CD4-positive, alpha-beta T cell treated with Interleukin-4 for 4 hours (primary cell): ENCODE measurements around the gene OR10D3.
"Not testable (repeated sequence)": the region's sequence is repeated elsewhere in the genome, so short reads cannot be mapped to it uniquely, and the experiment has no call there.

Experiments
- DNase-seq: peaks from one replicate; pipeline ENCODE4 v3.0.0-alpha.2; 2020

Gene OR10D3

DNA sequence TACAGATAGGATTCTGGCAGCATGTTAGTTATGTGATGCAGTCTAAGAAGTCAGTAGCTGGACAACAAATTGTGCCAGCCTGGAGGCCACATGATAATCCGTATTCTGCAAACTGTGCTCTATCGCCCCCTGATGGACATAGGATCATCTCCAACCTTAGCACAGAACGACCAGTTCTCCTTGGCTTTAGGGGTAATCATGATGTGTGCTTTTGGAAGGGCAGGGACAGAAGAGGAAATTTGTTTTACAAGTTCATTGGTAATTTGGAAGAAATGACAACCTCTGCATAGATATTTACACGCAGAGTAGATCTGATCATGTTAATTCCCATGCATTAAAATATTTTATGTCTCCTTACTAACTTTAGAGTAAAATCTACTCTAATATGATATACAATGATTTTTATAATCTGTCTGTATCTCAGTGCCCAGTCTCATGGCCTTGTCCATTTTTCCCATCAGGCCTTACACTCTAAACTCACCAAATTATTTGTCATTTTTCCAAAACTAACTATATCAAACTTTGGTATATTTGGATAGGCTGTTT, 12.1 kb downstream of the OR10D3 start:
- DNase-seq: peak; percentile 41

DNA sequence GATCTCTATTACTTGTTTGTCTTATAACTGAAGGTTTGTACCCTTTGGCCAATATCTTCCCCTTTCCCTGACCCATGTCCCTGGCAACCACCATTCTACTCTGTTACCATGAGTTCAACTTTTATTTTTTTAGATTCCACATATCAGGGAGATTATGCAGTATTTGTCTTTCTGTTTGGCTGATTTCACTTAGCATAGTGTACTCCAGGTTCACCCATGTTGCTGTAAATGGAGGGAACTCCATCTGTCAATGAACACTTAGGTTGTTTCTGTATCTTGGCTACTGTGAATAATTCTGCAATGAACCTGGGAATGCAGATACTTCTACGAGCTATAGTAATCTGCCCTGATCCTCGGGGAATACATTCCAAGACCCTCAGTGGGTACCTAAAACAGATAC, 14.9 kb downstream of the OR10D3 start:
- DNase-seq: no peak

DNA sequence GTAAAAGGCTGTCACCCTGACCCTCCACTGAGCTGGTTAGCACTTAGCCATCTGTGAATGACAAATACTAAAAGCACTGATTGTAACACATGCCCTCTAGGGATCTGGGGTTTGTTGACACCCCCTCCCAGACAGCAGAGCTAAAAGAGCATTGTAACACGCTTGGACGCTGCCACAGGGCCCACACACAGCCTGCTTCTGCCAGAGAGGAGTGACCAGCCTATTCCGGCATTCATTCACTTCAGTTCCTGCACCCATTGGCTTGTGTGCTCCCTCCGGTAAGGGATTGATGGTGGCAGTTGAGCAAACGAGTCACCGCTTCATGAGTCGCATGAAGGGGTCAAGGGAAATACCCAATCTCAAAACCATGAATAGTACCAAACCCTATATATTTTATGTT, 15.8 kb downstream of the OR10D3 start:
- no peak for DNase-seq

DNA sequence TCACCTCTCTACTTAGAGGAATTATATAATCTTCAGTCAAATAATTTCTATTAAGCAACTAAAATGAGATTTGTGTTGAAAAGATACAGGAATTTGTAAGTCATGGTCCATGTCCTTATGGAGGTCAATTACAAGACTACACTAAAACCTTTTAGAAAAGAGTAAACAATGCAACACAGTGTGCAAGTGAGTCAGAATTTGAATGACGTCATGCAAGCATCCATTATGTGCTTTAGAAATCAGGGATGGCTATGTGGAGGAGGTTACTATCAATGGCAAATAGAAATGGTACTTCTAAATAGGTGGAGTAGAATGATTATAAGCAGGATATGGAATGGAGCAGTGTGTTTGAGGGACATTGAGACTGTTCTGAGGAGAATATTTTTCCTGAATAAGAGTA, 16.6 kb downstream of the OR10D3 start:
- DNase-seq: no peak

DNA sequence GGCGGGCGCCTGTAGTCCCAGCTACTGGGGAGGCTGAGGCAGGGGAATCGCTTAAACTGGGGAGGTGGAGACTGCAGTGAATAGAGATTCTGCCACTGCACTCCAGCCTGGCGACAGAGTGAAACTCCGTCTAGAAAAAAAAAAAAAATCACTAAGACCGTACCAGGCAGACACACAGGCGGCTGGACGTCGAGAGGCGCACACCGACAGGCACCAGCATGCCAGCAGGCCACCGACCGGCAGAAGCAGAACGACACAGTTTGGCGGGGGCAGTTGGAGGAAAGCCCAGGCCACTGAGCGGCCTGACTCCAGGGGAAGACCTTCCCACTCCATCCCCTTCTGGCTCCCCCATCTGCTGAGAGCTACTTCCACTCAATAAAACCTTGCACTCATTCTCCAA, 17.5 kb downstream of the OR10D3 start:
- no peak for DNase-seq

DNA sequence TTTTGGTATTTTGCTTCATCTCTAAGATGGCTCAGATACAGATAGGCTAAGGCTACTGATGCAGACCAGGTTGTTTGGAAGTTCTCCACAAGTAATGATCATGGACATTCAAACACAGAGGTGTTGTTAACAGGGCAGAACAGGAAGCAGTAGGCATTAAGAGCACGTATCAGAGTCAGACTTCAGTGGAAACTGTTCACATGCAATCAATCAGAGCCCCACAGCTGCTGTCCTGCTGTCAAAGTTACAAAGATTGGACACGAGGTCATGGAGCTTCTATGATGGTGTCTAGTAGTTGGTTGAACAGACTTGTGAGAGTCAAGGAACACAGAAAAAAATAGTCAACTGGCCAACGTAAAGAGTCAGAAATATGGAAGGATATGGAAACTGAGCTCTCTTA, 19.8 kb downstream of the OR10D3 start:
- no peak for DNase-seq

DNA sequence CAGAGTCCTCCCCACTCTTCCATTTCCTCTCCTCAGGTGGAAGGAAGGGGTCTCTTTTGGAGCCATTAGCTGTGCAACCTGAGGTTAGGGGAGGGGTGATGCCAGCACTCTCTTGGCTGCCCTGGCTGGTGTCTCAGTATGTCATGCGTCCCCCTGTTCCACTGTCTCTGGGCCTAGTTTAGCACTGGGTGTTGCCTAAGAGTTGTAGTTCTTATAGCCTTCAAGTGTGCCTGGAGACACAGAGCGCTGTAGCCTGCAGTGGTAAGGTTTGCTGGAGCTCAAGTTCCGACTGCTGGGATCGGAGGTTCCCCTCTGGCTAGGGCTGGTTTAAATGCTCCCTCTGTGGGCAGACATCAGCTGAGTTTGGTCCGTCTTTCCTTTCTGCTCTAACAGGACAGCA, 20.9 kb downstream of the OR10D3 start:
- DNase-seq: no peak

DNA sequence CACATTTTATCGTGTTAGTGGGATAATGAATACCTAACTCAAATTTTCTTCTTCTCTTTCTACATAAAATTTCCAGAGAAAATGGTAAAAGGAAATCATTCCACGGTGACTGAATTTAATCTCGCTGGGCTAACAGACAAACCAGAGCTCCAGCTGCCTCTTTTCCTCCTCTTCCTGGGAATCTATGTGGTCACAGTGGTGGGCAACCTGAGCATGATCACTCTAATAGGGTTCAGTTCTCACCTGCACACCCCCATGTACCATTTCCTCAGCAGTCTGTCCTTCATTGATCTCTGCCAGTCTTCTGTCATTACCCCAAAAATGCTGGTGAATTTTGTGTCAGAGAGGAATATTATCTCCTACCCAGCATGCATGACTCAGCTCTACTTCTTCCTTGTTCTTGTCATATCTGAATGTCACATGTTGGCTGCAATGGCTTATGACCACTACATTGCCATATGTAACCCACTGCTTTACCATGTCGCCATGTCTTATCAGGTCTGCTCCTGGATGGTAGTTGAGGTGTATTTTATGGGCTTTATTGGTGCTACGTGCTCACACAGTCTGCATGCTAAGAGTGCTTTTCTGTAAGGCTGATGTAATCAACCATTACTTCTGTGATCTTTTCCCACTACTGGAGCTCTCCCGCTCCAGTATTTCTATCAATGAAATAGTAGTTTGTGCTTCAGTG, 24.1 kb downstream of the OR10D3 start:
- no peak for DNase-seq

DNA sequence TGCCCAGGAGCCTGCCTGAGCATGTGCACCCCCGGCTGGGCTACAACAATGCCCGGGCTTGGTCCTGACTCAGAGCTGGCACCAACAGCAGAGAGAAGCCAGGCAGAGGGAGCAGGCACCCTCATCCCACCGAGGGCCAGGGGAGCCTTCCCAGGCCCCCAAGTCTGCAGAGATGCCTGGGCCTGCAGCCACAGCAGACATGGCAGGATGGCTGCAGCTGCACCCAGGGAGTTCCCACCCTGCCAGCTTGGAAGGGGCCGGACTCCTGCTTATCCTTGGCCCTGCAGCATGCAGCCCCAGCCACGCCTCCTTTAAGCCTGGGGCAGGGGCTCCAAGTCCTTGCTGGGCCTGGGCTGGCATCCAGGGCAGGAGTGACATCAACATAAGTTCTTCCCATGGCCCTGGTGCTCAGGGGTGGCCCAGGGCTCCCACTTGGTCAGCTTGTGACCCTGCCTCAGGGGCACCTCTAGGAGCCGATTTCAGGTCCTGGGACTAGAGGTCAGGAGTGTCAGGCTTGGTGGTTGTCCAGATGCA, 26.7 kb downstream of the OR10D3 start:
- no peak for DNase-seq

DNA sequence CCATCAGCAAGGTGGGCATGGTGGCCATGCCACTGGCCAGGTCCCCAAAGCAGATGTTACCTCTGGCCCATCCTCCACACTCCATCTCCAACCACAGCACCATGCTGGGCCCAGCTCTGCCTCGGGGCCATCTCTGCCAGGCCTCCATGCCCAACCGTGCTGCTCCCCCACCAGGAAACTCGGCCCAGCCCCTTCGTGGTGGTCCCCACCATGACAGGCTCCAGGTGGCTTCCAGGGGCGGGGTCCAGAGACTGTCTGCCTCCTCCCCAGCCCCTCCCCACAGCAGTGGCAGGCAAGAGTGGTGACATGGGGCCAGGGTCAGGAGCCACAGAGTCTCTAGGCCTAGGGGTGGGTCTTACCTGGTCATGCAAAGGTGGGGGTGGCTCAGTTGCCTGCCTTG, 27.3 kb downstream of the OR10D3 start:
- DNase-seq: no peak

DNA sequence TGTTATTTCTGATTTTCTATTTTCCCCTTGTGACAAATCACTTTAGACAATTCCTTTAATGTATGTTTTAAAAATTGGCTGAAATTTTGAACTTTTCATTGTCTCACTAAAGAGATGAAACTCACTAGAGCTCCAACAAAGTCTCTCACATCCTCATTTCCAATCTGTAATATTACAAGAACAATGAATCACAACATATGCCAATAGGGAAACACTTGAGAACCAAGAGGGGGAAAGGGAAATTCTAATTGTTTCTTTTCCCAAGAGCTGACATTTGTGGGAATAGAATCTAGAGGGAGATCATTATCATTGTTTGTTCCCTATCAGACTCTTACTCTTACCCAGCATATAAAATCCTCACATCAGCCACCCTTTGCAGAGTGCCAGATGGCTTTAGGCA, 28.2 kb downstream of the OR10D3 start:
- no peak for DNase-seq

DNA sequence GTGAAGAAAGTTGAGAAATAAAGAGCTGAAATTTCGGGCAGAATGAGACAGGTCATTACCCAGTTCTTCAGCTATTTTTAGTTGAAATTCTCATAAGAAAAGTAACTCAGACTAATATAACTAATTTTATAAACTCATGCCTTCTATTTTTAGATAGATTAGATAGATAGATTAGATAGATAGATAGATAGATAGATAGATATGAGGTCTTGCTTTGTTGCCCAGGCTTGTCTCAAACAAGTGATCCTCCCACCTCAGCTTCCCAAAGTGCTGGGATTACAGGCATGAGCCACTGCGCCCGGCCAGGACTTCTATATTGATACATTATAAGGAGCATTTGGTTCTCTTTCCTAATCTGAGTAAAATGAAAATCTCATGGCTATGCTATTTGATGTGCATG, 30.9 kb downstream of the OR10D3 start:
- no peak for DNase-seq

DNA sequence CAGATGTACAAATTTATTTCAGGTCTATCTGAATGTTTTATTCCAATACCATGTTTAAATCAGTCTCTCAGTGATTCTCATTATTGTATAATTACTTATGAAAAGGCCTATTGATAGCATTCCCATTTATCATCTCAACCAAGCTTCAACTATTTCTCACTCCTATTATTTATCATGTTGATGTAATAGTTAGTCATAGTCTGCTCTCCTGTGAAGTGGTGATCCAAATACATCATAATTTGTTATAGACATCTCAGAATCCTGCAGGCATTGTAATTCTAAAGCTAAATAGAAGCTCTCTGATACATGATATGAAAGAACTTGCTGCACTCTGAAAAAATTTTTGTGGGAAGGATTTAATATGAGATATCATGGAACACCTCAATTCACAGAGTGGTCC, 36.0 kb downstream of the OR10D3 start:
- no peak for DNase-seq

DNA sequence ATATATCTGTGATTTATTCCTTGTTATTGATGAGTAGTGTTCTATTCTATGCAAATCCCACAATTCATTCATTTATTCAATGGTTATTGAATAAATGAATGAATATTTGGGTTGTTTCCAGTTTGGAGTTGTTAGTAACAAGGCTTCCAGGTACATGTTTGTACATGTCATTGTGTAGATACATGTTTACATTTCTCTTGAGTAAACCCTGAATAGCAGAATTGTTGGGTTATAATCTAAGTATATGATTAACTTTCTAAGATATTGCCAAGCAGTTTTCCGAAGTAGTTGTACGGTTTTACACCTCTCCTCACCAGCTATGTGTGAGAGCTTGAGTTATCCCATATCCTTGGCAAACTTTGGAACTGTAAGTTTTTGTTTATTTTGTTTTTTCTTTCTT, 39.3 kb downstream of the OR10D3 start:
- no peak for DNase-seq

DNA sequence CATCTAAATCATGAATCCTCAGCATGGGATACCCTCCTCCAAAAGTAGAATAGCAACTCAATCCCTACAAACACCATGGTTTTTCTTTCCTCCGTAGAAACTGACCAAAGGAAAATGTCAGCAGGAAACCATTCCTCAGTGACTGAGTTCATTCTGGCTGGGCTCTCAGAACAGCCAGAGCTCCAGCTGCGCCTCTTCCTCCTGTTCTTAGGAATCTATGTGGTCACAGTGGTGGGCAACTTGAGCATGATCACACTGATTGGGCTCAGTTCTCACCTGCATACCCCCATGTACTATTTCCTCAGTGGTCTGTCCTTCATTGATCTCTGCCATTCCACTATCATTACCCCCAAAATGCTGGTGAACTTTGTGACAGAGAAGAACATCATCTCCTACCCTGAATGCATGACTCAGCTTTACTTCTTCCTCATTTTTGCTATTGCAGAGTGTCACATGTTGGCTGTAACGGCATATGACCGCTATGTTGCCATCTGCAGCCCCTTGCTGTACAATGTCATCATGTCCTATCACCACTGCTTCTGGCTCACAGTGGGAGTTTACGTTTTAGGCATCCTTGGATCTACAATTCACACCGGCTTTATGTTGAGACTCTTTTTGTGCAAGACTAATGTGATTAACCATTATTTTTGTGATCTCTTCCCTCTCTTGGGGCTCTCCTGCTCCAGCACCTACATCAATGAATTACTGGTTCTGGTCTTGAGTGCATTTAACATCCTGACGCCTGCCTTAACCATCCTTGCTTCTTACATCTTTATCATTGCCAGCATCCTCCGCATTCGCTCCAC, 41.7 kb downstream of the OR10D3 start:
- not testable (repeated sequence) for DNase-seq

DNA sequence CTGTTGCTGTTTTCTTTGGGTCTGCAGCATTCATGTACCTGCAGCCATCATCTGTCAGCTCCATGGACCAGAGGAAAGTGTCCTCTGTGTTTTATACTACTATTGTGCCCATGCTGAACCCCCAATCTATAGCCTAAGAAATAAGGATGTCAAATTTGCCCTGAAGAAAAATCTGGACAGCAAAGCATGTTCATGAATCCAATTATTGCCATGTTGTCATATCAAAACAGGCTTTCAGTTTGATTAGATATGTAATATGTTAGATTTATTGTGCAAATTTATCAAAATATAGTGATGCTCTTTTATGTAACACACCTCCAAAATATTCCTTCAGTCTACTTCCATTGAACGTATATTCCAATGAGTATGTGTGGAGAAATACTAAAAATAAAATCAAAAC, 42.3 kb downstream of the OR10D3 start:
- DNase-seq: no peak

DNA sequence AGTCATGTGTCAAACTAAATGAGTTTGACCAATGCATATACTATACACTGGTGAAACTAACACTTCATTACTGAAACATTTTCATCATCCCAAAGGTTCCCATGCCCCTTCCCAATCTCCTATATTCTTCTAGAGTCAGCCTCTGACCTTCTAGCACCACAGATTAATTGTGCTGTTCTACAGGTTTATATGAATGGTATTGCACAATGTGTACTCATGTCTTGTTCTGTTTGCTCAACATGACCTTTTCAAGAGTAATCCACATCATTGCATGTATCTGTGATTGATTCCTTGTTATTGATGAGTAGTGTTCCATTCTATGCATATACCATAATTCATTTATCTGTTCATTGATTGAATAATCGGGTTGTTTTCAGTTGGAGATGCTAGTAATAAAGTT, 50.2 kb downstream of the OR10D3 start:
- DNase-seq: no peak
